COLO668 (cell line): ENCODE results near the gene TSC22D1.
"Not testable (repeated sequence)": the region's sequence is repeated elsewhere in the genome, so short reads cannot be mapped to it uniquely, and the experiment has no call there.

Experiments used
- DNase-seq: peaks from one replicate; lab custom pipeline; 2025; ENCODE audit not compliant: unreplicated experiment; lab: John Stamatoyannopoulos, UW

The TSC22D1 gene

DNA sequence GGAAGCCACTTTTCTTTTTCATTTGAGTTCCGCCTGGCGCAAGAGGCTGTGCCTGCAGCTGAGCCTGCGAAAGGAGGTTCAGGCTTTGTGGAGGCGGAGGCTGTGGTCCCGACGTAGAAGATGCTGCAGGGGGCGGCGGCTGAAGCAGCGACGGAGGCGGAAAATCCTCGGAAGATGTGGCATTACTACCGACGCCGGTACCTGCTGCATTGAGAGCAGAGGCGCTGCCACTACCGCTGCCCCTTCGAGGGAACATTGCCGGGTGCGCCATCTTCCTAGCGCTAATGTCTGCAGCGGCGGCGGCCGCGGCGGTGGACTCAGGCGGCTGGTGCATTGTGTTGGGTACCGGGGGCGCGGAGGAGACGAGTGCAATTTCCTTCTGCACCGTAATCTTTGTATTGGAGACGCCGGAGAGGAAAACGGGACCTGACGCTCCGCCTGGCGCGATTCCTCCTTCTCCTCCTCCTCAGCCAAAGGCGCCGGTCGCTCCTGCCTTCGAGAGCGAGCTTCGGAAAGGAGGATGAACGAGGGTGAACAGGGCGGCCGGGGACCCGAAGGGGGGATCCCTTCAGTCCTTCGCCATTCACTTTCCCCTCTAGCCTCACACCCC, at the start of gene TSC22D1:
TSS of gene TSC22D1 (minus strand) at position 590 of the 610 bp plus-strand sequence. CDS start at position 334, 256 bp downstream.
- DNase-seq = peak; percentile 71

DNA sequence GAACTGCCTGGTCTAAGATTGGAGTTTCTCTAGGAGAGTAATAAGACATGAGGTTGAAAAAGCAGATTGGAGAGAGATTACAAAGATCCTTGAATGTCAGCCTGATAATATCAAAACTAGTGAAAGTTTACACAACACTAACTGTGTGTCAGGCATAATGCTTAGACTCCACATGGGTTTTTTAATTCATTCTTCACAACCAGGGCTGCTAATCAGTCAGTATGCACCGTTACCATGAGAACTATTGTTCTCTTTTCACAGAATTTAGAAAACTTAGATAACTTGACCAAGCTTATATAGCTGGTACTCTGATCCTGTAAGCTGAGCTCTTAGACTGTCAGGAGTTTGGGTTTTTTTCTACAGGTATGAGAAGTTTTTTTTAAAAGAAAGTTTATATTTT, 46.6 kb upstream of the TSC22D1 start:
- DNase-seq = no peak

DNA sequence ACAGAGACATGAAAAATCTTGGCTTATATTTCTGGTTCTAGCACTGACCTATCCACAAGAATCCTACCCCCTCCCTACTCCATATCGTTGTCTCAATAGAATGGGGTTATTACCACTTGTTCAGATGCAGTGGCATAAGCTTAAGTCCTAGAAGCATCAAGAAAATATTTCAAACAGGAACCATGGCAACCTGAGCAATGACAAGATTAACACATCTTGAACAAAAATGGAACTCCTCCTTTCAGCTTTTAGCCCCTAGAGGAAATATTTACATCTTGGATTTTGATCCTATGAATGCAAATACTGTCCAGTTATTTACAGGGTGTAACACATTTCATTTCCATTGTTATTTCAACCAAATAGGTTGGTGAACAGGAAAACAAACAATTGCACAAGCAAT, 46.1 kb upstream of the TSC22D1 start:
- DNase-seq = no peak

DNA sequence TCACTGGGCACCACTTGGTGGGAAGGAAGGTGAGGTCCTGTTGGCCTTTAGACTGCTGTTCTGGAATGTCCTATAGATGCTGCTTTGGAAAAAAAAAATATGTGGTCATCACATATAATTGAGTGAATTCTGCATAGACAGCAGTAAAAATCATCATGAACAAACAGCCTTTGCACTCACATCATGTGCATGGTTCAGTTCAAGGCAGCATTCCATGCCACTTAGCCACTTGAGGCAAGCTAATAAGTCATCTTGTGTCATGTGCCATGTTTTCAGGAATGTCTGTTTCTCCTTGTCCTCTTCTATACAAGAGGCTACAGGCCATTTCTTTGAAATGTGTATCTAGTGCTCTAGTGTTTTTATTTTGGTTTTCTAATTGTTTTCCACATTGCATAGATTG, 43.9 kb upstream of the TSC22D1 start:
- no peak for DNase-seq

DNA sequence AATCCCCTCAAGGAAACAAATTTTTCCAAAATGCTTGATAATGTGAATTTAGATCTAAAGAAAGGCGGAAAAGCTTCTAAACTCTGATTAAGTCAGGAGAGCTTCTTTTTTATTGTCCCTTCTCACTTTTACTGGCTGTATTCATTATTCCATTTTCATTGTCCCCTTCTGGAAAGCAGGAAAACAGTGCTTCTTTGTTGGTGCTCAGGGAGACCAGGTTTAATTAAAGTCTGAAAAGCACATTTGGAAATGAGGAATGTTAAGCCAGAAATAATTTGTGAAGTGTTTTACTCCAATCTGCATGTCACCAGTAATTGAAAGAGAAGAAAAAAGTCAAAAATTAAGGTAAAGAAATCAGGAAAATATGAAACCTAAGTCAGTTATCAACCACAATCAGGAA, 43.5 kb upstream of the TSC22D1 start:
- DNase-seq = no peak

DNA sequence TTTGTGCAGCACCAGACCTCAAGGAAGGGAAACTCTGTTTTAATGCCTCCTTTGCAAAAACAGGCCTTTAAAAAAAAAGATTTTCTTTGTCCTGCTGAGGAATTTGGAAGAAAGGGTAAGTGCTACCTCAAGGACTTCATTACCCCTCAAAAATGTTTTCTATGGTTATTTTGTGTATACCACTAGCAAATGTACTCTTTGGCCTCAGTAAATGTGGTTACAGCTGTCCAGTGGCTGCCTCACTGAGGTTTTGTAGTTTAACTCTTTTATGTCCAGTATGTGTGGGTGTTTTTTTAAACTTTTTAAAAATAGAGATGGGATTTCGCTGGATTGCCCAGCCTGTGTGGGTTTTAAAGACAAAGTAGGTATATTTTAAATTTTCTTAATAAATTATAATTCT, 42.2 kb upstream of the TSC22D1 start:
- no peak for DNase-seq

DNA sequence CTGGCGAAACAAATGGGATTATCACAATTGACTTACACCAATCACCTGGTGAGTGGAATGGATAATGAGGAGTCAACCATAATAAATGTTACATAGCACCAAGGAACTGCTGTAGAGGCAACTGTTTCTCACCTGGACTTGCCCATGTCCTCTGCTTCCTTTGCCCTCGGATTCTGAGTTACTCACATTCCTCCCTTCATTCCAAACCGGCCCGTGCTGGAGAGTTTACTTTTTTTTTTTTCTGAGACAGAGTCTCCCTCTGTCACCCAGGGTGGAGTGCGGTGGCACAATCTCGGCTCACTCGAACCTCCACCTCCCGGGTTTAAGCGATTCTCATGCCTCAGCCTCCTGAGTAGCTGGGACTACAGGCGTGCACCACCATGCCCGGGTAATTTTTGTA, 41.5 kb upstream of the TSC22D1 start:
- no peak for DNase-seq

DNA sequence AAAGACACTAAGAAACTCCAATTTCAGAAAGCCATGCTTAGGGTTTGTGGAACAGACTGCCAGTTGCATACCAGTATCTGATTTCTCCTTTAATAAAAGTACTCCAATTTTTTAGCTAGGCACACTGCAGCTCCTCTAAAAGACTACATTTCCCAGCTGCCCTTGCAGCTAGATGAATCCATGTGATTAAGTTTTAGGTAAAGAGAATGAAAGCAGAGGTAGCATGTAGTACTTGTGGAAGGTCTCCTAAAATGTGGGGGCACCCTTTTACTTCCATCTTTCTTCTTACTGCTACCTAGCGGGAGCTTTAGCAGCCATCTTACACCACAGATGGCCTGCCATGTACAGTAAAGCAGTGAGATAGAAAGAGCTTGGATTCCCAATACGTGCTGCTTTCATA, 33.0 kb upstream of the TSC22D1 start:
- DNase-seq = no peak

DNA sequence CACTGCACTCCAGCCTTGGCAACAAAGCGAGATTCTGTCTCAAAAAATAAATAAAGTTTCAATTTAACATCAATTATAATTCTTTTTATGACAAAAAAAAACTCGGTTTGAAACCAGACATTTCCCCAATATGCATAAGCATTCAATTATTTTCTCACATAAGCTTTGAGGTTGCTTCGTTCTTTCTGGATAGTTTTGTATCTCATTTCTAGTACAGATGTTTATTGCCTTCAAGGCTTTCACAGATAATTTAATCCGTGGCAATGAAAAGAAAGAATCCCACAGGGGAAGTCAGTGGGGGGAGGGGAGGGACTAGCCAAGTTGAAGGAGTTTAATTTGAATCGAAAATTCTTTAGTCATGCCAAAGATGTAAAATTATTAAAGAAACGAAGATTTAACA, 29.6 kb upstream of the TSC22D1 start:
- no peak for DNase-seq

DNA sequence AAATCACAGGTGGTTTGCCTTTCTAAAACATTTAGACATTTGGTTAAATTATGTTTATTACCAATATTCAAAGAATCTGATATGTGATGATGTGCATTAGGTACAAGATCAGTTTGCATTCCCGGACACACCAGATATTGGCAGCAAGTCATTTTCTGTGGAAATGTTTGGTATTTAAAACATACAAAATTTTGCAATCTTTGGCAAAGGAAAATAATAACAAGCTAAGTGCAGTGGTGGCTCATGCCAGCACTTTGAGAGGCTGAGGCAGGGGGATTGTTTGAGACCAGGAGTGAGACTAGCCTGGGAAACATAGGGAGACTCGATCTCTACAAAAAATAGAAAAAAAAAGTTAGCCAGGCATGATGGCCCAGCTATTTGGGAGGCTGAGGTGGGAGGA, 29.1 kb upstream of the TSC22D1 start:
- DNase-seq = no peak

DNA sequence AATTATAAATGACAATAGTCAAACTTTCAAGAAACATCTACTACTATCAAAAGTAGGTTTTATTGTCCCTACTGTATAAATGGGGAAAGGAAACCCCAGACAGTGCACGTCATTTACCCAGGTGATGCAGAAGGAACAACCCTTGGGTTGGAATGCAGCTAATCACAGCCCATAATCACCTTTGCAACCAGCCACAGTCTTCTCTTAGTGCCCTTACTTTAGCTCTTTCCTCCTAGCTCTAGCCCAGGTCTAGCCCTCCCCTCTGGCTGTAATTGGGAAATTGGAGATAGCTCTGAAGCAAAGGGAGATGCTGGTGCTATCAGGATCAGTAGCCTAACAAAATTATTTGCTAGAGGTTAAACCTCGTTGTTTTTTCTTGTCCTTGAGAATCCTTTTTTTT, 25.5 kb upstream of the TSC22D1 start:
- DNase-seq = no peak

DNA sequence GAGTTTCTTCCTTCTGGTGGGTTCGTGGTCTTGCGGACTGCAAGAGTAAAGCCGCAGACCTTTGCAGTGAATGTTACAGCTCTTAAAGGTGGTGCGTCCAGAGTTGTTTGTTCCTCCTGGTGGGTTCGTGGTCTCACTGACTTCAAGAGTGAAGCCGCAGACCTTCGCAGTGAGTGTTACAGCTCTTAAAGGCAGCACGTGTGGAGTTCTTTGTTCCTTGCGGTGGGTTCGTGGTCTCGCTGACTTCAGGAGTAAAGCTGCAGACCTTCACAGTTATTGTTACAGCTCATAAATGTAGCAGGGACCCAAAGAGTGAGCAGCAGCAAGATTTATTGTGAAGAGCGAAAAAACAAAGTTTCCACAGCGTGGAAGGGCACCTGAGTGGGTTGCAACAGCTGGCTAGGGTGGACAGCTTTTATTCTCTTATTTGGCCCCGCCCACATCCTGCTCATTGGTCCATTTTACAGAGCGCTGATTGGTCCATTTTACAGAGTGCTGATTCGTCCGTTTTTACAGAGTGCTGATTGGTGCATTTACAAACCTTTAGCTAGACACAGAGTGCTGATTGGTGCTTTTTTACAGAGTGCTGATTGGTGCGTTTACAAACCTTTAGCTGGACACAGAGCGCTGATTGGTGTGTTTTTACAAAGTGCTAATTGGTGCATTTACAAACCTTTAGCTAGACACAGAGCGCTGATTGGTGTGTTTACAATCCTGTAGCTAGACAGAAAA, 17.9 kb upstream of the TSC22D1 start:
- not testable (repeated sequence) for DNase-seq

DNA sequence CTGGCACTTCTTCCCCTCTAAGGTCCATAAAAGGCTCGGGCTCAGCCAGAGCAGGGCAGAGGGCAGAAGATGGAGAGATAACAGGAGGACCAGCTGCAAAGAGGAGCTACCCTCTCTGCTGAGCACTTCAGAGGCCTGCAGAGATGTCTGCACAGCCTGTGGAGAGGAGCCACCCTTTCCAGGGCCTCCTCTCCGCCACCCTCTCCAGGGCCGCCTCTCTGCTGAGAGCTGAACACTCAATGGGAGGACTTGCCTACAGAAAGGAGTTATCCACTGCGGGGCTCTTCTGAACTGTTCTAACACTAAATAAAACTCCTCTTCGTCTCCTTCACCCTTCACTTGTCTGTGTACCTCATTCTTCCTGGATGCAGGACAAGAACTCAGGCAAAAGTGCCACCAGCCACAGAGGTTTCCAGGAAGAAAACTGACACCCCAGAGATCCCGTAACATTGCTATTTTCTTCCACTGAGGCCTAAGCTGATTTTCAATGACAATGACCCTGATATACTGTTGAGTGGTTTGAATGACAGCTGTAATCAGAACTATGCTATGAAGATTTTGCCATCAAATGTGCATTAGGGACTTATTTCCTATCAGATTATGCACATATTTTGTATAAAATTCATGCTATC, 16.2 kb upstream of the TSC22D1 start:
- DNase-seq = no peak

DNA sequence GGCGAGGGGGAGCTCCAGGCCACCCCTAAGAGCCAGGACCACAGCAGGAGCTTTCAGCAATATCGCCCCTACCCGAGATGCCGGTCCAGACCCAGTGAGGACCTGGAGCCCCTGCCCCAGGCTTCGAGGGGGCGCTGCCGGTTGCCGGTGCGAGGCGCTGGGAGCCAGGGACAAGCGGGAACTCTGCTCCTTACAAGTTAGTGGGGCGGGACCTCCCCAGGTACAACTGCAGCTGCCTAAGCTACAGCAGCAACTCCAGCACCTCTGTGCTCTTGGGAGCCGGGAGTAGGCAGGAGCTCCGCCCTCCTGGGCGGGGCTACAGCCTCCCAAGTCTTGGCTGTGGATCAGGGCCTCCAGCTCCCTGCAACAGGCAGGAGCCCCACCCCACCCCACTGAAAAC, 15.2 kb upstream of the TSC22D1 start:
- DNase-seq = no peak

DNA sequence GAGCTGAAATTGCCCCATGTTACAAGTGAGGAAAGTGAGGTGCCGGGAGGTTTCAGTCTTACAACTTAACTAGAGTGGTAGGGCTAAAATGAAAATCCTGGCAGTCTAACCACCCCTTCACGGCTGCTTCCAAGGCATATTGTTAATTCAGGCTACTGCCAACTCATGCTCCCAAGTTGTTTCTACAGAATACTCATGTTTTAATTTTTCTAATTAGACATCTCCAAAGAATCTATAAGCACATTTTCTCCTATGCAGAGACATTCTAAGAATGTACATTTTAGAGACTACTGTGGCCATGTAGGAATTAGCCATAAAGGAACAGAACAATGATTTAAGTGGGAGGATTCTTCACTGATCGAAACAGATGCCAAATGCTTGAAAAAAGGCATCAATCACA, 7.0 kb upstream of the TSC22D1 start:
- DNase-seq = no peak

DNA sequence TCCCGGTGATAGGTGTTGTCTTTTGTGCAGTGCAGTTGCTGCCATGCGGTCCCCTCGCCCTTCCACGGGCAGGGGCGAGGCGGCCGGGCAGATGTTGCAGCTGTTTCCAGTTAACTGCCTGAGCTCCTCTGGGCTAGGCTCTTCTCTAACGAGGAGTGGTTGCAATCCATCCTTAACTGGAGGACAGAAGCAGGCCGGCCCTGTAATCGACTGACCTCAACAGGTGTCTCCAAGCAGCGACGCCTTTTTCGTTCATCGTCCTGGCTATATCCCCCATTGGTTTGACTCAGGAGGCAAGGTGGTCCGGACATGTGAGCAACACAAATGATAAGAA, 1.9 kb upstream of the TSC22D1 start:
- DNase-seq = no peak

DNA sequence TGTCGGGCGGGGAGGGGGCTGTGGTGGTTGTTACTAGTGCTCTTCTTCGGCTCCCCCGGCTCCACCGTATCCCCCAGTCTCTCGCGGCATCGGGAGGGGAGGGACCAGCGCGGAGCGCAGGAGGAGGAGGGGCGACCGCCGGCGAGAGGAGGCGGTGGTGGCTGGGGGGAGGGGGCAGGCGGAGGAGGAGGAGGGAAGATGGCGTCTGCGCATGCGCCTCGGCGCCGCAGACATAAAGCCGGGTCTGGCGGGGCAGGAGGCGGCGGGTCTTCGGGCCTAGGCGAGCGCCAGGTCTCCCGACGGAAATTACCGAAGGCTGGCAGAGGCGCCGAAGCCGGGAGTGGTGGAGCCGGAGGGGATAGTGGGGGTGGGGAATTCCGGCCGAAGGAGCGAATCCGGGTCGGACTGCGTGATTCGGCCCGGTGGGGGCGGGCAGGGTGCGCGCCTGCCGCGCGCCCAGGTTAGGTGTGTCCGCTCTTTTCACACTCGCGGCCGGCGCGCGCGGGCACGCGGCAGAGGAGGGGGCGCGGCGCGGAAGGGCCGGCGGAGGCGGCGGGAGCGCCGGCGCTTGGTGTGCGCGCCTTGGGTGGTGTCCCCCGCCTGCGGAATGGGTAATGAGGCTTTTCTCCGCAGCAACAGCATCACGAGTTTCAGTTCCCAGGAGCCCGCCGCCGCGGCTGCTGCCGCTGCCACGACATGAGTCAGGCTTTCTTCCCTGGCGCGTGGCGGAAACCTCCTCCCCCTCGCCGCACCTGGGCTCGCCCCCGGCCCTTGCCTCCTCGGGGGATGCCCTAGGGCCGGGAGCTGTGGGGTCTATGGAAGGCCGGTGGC, 1.3 kb upstream of the TSC22D1 start:
- DNase-seq = peak; percentile 100

DNA sequence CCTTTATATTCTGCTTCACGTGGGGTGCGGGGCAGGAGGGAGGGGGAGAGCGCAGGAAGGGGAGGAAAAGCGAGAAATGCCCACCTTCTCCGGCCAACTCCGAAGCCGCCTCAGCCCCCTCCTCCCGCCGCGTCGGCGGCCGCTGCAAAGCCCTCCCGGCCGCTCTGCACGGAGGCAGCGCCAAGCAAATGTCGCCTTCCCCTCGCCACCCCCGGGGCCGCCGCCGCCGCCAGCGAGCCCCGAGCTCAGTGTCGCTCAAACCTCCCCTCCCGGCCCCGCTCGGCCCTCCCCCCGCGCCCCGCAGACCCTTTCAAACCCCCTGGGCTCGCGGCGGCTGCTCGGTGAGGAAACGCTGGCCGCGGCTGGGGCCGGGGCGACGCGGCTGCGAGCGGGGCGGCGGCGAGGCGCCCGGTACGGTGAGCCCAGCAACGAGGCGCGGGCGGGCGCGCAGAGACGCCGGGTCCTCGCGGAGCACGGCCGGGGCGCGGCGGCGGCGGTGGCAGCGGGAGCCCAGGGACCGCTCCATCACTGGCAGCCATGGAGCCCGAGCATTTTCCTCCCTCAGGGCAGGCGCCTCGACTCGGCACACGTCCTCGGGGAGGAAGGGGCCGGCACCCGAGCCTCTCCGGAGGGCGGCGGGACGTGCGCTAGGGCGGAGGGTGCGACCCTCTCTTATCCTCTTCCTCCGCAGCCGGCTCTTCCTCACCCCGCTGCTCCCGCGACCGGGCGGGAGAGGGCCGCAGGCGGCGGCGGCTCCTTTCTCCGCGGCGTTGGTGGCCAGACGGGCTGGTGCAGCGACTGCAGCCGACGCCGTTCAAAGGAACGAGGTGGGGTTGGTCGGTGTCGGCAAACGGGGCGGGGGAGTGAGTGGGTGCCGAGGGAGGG, 463 bp upstream of the TSC22D1 start:
- DNase-seq = peak; percentile 83

DNA sequence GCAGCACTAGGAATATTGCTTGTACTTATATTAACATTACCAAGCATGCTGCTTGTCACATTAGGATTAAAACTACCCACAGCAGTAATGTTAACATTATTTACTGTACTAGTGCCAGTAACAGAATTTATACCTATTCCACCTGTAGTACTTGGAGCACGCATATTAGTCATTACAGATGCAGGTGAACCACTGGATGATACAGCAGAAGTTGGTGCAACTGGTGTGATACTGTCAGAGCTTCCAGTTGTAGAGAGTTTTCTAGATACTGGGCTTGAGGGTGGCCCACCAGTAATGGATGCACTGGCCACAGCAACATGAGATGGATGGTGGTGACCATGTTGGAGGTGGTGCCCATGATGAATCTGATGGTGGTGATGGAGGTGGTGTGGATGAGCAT, 1.1 kb downstream of the TSC22D1 start:
- no peak for DNase-seq

DNA sequence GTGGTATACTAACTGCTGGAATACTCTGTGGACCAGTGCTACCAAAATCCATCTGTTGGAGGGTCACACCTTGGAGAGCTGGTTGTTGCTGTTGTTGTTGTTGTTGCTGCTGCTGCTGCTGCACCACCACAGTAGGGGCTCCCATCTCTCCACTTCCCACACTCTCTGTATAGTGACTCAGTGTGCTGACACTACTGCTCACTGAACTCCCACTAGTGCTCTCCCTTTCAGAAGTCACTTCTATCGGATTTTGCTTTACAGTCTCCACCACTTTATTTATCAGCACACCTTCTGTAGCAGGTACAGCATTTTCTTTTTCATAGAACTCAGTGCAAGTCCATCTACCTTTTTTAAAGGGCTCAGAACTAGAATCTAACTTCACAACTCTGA, 1.7 kb downstream of the TSC22D1 start:
- DNase-seq = no peak
